Retinal pigment epithelial cell (primary cell): ENCODE results near the gene CCDC185.
"Not testable (repeated sequence)": the region's sequence is repeated elsewhere in the genome, so short reads cannot be mapped to it uniquely, and the experiment has no call there.

Experiments
- DNase-seq: peaks from one replicate; pipeline ENCODE4 v3.0.0-alpha.2; 2010; ENCODE audit warnings: low read depth
- H3K4me3 ChIP-seq: 2 replicates; pipeline ENCODE4 v1.5.1; 2011; ENCODE audit warnings: mild to moderate bottlenecking, low read length, control low read depth, moderate library complexity
- TF ChIP-seq, protein P1 (sequence below): conservative IDR thresholded peaks from 2 replicates; pipeline ENCODE4 v1.5.1; 2011; ENCODE audit warnings: low read depth, low read length, control low read depth, inconsistent platforms

Gene CCDC185

DNA sequence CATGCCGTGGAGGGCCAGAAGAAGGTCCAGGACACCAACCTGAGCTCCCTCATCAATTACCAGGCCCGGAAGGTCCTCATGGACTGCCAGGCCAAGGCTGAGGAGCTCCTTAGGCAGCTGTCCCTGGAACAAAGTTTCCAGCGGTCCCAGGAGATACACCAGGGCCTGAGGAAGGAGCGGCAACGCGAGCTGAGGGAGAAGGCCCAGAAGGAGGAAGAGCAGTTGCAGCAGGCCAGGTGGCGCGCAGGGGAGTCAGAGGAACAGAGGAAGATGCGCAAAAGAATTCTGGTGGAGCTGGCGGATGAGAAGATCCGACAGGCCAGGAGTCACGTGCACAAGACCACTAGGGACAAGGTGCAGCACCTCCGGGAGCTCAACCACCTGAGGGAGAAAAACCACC, 1.5 kb downstream of the CCDC185 start:
- no peak overlapping the region for H3K4me3 ChIP-seq
- DNase-seq: no peak
- TF ChIP-seq, protein P1, sequence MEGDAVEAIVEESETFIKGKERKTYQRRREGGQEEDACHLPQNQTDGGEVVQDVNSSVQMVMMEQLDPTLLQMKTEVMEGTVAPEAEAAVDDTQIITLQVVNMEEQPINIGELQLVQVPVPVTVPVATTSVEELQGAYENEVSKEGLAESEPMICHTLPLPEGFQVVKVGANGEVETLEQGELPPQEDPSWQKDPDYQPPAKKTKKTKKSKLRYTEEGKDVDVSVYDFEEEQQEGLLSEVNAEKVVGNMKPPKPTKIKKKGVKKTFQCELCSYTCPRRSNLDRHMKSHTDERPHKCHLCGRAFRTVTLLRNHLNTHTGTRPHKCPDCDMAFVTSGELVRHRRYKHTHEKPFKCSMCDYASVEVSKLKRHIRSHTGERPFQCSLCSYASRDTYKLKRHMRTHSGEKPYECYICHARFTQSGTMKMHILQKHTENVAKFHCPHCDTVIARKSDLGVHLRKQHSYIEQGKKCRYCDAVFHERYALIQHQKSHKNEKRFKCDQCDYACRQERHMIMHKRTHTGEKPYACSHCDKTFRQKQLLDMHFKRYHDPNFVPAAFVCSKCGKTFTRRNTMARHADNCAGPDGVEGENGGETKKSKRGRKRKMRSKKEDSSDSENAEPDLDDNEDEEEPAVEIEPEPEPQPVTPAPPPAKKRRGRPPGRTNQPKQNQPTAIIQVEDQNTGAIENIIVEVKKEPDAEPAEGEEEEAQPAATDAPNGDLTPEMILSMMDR: no peak

DNA sequence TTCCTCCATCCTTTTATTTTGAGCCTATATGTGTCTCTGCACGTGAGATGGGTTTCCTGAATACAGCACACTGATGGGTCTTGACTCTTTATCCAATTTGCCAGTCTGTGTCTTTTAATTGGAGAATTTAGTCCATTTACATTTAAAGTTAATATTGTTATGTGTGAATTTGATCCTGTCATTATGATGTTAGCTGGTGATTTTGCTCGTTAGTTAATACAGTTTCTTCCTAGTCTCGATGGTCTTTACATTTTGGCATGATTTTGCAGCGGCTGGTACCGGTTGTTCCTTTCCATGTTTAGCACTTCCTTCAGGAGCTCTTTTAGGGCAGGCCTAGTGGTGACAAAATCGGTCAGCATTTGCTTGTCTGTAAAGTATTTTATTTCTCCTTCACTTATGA, 6.2 kb downstream of the CCDC185 start:
- not testable (repeated sequence) for DNase-seq, H3K4me3 ChIP-seq

DNA sequence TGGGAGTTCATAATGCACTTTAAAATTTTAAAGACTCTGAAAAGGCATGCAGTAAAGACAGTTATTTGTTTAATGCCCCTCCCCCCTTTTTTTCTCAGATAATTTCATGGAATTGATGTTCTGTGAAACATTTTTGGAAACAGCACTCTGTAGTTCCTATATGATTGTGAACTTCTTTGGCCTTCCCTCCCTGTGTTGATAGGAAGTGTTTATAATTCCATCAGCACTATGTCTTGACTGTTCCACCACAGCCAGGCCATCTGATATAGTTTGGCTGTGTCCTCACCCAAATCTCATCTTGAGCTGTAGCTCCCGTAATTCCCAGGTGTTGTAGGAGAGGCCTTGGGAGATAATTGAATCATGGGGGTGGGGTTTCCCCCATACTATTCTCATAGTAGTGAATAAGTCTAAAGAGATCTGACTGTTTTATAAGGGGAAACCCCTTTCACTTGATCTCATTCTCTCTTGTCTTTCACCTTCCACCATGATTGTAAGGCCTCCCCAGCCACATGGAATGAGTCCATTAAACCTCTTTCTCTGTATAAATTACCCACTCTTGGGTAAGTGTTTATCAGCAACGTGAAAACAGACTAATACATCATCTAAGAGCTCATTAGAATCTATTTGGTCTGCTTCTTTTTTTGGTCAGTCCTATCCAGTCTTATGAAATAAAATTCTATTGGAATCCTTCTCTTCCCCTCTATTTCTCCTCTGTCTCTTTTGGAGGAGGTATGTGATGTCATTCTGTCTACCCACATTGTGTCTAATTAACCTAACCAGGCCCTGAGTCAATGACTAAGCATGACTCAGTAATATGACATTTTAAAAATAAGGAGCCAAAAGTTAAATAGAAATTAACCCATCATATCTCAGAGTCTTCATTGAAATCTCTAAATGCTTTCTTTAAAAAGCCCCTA, 8.9 kb downstream of the CCDC185 start:
- H3K4me3 ChIP-seq: no peak overlapping the region
- peak; percentile 28 for DNase-seq
- TF ChIP-seq, protein P1: no peak

DNA sequence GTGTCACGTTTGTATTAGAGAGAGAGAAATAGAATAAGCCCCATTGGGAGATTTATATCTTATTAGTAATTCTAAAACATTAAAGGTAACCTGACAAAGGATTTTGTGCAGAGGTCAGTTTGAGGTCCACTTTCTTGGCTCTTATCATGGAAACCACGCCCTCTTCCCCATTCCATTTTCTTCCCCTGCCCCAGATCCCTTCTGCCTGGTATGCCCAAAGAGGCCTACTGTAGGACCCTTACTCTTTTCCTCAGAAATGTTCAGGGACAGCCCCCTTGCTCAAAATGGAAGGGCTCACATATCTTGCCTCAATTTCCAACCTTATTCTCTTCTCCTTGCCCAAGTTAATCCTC, 9.6 kb downstream of the CCDC185 start:
- no peak for DNase-seq
- no peak overlapping the region for H3K4me3 ChIP-seq
- TF ChIP-seq, protein P1: no peak

DNA sequence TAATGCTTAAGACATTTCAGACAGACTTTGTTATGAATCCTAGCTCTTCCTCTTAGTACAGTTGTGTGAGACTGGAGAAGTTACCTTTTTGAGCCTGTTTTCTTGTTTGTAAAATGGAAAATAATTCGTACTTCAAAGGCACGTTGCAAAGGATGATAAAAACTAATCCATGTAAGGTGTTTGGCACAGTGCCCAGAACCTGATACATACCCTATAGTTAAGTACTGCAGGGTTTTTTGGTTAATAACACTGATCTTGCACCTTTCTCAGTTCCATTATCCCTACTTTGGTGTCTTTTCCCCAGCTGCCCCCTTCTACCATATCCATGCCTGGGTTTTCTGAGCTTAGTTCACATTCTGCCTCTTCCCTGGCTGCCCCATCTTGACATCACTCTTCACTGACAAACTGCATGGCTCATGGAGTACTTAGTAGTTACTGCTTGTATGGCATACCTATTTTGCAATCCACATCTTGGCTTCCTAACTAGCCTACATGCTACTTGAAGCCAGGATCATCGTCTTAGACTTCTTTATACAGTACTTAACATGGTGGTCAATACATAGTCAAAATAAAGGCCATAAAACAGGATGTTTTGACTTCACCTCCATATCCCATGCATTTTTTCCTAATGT, 10.1 kb downstream of the CCDC185 start:
- TF ChIP-seq, protein P1: no peak
- DNase-seq: peak; percentile 16
- no peak overlapping the region for H3K4me3 ChIP-seq

DNA sequence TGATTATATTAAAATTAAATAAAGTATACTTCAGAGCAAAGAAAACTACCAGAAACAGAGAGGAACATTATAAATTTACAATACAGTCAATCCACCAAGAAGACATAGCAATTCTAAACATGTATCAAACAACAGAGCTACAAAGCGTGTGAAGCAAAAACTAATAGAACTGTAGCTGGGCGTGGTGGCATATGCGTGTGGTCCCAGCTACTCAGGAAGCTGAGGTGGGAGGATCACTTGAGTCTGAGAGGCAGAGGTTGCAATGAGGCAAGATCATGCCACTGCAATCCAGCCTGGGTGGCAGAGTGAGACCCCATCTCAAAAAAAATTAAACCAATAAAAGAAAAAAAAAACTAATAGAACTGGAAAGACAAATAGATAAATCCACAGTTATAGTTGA, 12.3 kb downstream of the CCDC185 start:
- no peak overlapping the region for H3K4me3 ChIP-seq
- TF ChIP-seq, protein P1: no peak
- DNase-seq: no peak

DNA sequence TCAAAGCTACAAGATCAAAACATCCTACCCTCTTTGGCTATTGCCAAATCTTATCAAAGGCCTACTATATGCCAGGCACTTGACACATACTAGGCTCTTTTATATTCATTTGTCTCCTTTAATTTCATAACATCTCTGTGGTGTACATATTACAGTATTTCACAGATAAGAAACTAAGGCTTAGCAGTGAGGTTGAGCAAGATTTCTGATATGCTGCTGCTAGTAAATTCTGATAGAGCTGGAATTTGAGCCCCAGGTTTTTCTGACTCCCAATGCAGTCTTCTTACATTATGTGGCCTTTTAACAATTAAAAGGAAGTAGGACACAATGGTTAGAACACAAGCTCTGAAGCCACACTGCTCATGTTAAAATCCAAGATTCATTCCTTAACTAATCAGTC, 16.8 kb downstream of the CCDC185 start:
- TF ChIP-seq, protein P1: no peak
- H3K4me3 ChIP-seq: no peak overlapping the region
- no peak for DNase-seq
